ENCODE data around the gene KIF19.

Gene KIF19

DNA sequence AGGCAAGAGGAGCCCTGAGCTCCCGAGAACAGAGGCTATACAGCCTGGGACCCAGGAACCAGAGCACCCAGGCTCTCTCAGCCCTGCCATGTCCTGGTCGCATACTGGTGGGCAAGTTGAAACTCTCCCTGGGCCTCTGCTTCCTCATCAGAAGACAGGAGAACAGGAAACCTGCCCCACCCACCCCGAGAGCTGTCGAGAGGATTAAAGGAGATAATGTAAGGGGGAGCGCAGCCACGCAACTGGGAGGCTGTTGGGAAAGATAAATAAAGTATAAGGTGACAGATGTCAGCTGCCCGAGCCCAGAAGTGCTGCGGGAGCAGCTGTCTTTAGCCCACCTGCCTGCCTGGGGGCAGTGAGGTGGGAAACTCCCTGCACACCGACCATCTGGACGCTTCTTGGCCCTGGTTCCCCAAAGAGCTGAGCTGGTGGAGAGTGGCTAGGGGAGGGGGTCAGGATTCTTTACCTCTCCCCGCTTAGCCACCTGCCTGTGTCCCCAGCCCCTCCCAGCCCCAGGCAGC lies 6.8 kb downstream of the KIF19 start:
- H3K27ac ChIP-seq = no peak overlapping the region
- no peak for TF ChIP-seq CTCF (conservative IDR thresholded peaks at IDR 0.05)

DNA sequence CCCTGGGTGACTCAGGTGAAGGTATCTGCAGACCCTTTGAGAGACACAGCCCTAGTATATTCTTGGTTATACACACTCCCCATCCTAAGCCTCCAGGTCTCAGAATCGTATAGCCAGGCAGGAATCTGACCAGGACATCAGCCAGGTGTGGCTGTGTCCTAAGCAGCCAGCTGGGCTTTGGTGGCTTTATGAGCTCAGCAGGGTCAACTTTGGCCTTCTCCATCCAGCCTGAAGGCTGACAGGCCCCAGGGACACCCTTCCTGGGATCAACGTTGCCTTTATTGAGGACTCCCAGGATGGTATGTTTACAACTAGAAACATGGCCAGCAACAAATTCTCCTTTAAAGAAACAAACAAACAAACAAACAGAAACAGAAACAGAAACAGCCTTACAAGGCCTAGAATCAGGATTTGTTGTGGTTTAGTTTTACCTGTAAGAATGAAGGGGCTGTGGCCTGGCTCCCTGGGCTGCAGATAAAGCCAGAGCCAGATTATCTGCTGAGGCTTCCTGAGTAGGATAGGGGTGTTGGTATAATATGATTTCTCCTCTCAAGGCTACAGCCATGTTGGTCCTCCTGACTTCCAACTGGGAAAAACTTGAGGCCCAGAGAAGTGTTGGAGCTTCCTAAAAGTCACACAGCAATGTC lies 8.5 kb downstream of the KIF19 start:
- no peak for TF ChIP-seq CTCF (conservative IDR thresholded peaks at IDR 0.05)

DNA sequence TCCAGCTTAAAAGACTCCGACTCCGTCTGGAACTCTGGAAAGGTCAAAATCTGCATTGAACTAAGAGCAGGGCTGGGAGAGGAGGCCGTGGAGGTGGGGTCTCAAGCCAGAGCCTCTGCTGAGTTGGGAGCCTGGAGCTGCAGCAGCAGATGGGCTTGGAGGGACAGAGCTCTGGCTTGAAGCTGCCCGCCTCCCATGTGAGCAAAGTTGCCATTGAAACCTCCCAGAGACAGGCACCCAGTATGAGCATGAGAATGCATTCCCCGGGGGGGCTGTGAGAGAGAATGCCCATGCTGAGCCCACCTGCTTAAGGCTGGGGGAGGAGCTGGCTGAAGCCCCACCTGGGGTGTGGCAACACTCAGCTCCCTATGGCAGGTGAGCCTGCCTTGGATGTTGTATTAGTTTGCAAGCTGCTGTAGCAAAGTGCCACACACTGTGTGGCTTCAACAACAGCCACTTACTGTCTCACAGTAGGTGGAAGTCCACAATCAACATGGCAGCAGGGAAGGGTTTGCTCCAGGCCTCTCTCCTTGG lies 9.6 kb downstream of the KIF19 start:
- no peak for TF ChIP-seq CTCF (conservative IDR thresholded peaks at IDR 0.05)
- H3K27ac ChIP-seq = no peak overlapping the region

More for the DNA sequence above, 8.5 kb downstream of the KIF19 start:
- no peak overlapping the region for H3K27ac ChIP-seq

GRCh38 chr17:74336307-74336706 lies 10.3 kb downstream of the KIF19 start:
- no peak for TF ChIP-seq CTCF (conservative IDR thresholded peaks at IDR 0.05)
- no peak overlapping the region for H3K27ac ChIP-seq

DNA sequence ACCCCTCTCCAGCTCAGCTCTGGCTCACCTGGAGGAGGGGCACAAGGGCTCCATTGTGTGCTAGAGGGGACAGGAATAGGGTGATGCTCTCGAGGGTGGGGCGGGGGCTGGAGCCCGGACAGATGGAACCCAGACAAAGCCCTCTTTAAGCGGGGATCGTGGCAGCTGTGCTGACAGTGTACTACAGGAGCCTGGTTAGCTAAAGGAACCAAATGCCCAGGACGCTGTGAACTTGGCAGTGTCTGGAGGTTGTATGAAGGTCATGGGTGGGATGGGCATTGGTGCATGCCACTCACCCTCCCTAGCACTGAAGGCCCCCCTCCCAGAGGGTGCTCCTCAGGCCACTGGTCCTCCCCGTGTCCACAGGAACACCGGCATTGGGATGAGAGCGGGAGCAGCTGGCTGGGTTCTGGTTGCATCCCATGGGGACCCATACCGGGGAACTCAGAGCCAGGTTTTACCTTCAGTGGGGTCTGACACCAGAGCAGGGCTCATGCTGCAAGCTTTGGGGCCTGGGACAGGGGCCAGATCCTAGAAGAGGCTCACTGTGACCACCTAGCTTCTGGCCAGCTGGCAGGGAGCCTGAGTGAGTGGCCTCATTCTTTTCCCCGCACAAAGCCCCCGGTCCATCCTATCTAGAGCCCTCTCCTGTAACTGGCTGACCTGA lies 11.9 kb downstream of the KIF19 start:
- H3K27ac ChIP-seq = no peak overlapping the region
- no peak for TF ChIP-seq CTCF (conservative IDR thresholded peaks at IDR 0.05)

- no peak for TF ChIP-seq CTCF (conservative IDR thresholded peaks at IDR 0.05)
Measured at GRCh38 chr17:74339537-74340195, 13.6 kb downstream of the KIF19 start.

DNA sequence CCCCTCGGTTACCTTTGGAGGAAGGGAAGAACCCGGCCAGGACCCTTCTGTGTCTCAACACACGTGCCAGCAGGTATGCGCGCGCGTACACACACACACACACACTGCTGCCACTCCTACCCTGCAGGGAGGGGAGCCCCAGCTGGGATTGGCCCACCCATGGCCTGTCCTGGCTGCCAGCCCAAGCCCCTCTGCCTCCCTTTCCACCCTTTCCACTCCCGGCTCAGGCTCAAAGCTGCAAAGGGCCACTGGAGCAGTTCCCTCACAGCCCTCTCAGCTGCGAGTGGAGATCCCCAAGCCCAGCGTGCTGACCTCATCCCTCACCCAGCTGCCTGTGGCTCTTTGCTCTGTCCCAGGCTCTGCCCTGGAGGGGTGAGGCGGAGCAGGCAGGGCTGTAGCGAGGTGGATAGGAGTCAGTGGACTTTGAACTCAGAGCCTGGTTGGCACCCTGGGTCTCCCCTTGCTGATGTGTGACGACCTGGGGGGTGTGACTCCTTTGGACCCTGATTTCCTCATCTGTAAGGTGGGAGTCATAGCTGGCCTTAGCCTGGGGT lies 14.5 kb downstream of the KIF19 start:
- TF ChIP-seq CTCF (conservative IDR thresholded peaks at IDR 0.05) = no peak
- H3K27ac ChIP-seq = no peak overlapping the region

More at GRCh38 chr17:74339537-74340195, 13.6 kb downstream of the KIF19 start:
- H3K27ac ChIP-seq = no peak overlapping the region
